Measurements from ENCODE around the gene TSC22D3.

DNA sequence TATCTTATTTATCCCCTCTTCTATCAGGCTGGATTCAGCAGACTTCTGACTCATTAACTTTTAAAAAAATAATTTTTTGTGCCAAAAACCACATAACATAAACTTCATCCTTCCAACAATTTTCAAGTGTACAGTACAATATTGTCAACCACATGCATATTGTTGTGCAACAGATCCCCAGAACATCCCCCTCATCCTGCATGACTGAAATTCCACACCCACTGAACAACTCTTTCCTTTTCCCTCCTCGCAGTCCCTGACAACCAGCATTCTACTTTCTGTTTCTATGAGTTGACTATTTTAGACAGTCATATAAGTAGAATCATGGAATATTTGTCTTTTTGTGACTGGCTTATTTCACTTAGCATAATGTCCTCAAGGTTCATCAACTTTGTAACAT, 47.9 kb upstream of the TSC22D3 start:
- TF ChIP-seq, protein P1, sequence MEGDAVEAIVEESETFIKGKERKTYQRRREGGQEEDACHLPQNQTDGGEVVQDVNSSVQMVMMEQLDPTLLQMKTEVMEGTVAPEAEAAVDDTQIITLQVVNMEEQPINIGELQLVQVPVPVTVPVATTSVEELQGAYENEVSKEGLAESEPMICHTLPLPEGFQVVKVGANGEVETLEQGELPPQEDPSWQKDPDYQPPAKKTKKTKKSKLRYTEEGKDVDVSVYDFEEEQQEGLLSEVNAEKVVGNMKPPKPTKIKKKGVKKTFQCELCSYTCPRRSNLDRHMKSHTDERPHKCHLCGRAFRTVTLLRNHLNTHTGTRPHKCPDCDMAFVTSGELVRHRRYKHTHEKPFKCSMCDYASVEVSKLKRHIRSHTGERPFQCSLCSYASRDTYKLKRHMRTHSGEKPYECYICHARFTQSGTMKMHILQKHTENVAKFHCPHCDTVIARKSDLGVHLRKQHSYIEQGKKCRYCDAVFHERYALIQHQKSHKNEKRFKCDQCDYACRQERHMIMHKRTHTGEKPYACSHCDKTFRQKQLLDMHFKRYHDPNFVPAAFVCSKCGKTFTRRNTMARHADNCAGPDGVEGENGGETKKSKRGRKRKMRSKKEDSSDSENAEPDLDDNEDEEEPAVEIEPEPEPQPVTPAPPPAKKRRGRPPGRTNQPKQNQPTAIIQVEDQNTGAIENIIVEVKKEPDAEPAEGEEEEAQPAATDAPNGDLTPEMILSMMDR (conservative IDR thresholded peaks at IDR 0.05 in 1 of 2, IDR thresholded peaks at IDR 0.05 in 1 of 2; ENCODE audit: extremely low read depth in 1 of 2, insufficient read depth in 1 of 2, low read depth in 1 of 2, low read length in 2 of 2) = no peak
- no peak for TF ChIP-seq EZH2 (IDR thresholded peaks at IDR 0.05; ENCODE audit: borderline replicate concordance, low read length)
